ENCODE measurements around the gene ZNF664. TPM values are rescaled to one million over a fixed set of nuclear protein-coding genes. Genes with fewer than 3 reads are reported as not detected.

The ZNF664 gene
- total and polyA plus RNA-seq, 9 of the 15 experiments (the other 6 are each of a cell fraction or from before 2014, with no cell fraction given): 3.3 to 101 (median 63.6) TPM

- DNase-seq (ENCODE audit: extremely low read depth in 1 of 4, low spot score in 3 of 4): no peak
- Histone ChIP-seq H3K4me1 (replicated peaks in 1 of 2; ENCODE audit: control insufficient read depth in 2 of 2, insufficient read depth in 2 of 2, low read length in 2 of 2) (peaks cover 0 to 5% of the 10 kb centered on the region in 2 experiments; a peak in 2 of 5 replicates), H3K27me3 (ENCODE audit: control insufficient read depth in 2 of 2, insufficient read depth in 2 of 2, low read length in 2 of 2) (peaks cover 12 to 22% of the 10 kb centered on the region in 2 experiments), H3K36me3 (ENCODE audit: control insufficient read depth, insufficient read depth, low read length) (no peaks in the 10 kb centered on the region), H3K4me3 (no peak overlapping the region), H2AFZ (ENCODE audit: low read depth, low read length) (peak overlapping the region; percentile 40; the same call in 1 of the 2 replicates), H3K79me2 (ENCODE audit: control insufficient read depth, insufficient read depth, low read length) (no peaks in the 10 kb centered on the region), H3K9me3 (replicated peaks; ENCODE audit: control insufficient read depth, insufficient read depth, low read depth, low read length) (no peaks in the 10 kb centered on the region), H3K4me2 (ENCODE audit: insufficient read depth, low read length) (no peak overlapping the region), H3K9ac (ENCODE audit: insufficient read depth in 1 of 2, low read depth in 2 of 2, low read length in 2 of 2) (no peak overlapping the region), H3K9me1 (ENCODE audit: control insufficient read depth, insufficient read depth, low read length) (no peaks in the 10 kb centered on the region), H4K20me1 (replicated peaks; ENCODE audit: control insufficient read depth, insufficient read depth, low read length) (no peaks in the 10 kb centered on the region), H3K27ac (ENCODE audit: extremely low read depth, low read depth, low read length) (no peak overlapping the region)
- intact Hi-C loops (cut with micrococcal nuclease): loop anchor here (1.0 to 5.0 kb wide), 3 partner anchors 285 to 731 kb away; no protein-coding TSS in a partner anchor
- CTCF ChIA-PET (ENCODE audit: low intra/inter-chr PET ratio): interaction anchor here (0.6 to 1.5 kb wide), 3 partner anchors 271 to 735 kb away, joined by 3 to 32 read pairs (median 8); no protein-coding TSS in a partner anchor
- no peak for ATAC-seq
- no peak for FAIRE-seq
- WGBS (ENCODE audit: insufficient coverage, low coverage, missing lambda C conversion rate): 8% methylated on average over 7 of the region's 7 CpGs
- POLR2A ChIA-PET: no interaction called here
- BruUV-seq (replicated peaks): no TSS peak
- in situ Hi-C loops (cut with MboI): no loop called here
- TF ChIP-seq ZNF589 (CRISPR knock-in tag; IDR thresholded peaks at IDR 0.05; ENCODE audit: low read depth) (no peak), HBP1 (CRISPR knock-in tag; IDR thresholded peaks at IDR 0.05) (no peak), ZNF830 (CRISPR knock-in tag; IDR thresholded peaks at IDR 0.05) (no peak), ESRRA (IDR thresholded peaks at IDR 0.05; ENCODE audit: borderline replicate concordance, low read depth) (no peak), PPARD (CRISPR knock-in tag; IDR thresholded peaks at IDR 0.05) (no peak), EP400 (IDR thresholded peaks at IDR 0.05) (no peak), ZNF584 (CRISPR knock-in tag; IDR thresholded peaks at IDR 0.05; ENCODE audit: low read depth) (no peak), SRSF3 (IDR thresholded peaks at IDR 0.05; ENCODE audit: insufficient read depth, low read length) (no peak), IRF2 (CRISPR knock-in tag; IDR thresholded peaks at IDR 0.05) (no peak)
- TF ChIP-seq, protein P1, sequence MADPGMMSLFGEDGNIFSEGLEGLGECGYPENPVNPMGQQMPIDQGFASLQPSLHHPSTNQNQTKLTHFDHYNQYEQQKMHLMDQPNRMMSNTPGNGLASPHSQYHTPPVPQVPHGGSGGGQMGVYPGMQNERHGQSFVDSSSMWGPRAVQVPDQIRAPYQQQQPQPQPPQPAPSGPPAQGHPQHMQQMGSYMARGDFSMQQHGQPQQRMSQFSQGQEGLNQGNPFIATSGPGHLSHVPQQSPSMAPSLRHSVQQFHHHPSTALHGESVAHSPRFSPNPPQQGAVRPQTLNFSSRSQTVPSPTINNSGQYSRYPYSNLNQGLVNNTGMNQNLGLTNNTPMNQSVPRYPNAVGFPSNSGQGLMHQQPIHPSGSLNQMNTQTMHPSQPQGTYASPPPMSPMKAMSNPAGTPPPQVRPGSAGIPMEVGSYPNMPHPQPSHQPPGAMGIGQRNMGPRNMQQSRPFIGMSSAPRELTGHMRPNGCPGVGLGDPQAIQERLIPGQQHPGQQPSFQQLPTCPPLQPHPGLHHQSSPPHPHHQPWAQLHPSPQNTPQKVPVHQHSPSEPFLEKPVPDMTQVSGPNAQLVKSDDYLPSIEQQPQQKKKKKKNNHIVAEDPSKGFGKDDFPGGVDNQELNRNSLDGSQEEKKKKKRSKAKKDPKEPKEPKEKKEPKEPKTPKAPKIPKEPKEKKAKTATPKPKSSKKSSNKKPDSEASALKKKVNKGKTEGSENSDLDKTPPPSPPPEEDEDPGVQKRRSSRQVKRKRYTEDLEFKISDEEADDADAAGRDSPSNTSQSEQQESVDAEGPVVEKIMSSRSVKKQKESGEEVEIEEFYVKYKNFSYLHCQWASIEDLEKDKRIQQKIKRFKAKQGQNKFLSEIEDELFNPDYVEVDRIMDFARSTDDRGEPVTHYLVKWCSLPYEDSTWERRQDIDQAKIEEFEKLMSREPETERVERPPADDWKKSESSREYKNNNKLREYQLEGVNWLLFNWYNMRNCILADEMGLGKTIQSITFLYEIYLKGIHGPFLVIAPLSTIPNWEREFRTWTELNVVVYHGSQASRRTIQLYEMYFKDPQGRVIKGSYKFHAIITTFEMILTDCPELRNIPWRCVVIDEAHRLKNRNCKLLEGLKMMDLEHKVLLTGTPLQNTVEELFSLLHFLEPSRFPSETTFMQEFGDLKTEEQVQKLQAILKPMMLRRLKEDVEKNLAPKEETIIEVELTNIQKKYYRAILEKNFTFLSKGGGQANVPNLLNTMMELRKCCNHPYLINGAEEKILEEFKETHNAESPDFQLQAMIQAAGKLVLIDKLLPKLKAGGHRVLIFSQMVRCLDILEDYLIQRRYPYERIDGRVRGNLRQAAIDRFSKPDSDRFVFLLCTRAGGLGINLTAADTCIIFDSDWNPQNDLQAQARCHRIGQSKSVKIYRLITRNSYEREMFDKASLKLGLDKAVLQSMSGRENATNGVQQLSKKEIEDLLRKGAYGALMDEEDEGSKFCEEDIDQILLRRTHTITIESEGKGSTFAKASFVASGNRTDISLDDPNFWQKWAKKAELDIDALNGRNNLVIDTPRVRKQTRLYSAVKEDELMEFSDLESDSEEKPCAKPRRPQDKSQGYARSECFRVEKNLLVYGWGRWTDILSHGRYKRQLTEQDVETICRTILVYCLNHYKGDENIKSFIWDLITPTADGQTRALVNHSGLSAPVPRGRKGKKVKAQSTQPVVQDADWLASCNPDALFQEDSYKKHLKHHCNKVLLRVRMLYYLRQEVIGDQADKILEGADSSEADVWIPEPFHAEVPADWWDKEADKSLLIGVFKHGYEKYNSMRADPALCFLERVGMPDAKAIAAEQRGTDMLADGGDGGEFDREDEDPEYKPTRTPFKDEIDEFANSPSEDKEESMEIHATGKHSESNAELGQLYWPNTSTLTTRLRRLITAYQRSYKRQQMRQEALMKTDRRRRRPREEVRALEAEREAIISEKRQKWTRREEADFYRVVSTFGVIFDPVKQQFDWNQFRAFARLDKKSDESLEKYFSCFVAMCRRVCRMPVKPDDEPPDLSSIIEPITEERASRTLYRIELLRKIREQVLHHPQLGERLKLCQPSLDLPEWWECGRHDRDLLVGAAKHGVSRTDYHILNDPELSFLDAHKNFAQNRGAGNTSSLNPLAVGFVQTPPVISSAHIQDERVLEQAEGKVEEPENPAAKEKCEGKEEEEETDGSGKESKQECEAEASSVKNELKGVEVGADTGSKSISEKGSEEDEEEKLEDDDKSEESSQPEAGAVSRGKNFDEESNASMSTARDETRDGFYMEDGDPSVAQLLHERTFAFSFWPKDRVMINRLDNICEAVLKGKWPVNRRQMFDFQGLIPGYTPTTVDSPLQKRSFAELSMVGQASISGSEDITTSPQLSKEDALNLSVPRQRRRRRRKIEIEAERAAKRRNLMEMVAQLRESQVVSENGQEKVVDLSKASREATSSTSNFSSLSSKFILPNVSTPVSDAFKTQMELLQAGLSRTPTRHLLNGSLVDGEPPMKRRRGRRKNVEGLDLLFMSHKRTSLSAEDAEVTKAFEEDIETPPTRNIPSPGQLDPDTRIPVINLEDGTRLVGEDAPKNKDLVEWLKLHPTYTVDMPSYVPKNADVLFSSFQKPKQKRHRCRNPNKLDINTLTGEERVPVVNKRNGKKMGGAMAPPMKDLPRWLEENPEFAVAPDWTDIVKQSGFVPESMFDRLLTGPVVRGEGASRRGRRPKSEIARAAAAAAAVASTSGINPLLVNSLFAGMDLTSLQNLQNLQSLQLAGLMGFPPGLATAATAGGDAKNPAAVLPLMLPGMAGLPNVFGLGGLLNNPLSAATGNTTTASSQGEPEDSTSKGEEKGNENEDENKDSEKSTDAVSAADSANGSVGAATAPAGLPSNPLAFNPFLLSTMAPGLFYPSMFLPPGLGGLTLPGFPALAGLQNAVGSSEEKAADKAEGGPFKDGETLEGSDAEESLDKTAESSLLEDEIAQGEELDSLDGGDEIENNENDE (IDR thresholded peaks at IDR 0.05; ENCODE audit: low read depth, low read length): no peak
These were observed 63.2 kb downstream of the ZNF664 start for GRCh38 chr12:124036171-124036598.
